Neural crest cell (in vitro differentiated cells): ENCODE results near the gene OASL. TPM values are rescaled to one million over a fixed set of nuclear protein-coding genes. Genes with fewer than 3 reads are reported as not detected.

Source experiments
- DNase-seq: peaks from one replicate; pipeline ENCODE4 v3.0.0; 2021; ENCODE audit warnings: low read depth, mixed read lengths, low spot score
- H3K27ac Mint-ChIP-seq: one replicate; pipeline ENCODE4 v1.8.0; 2021; ENCODE audit warnings: mild to moderate bottlenecking, mixed read lengths; ENCODE audit not compliant: unreplicated experiment
- H3K27me3 Mint-ChIP-seq: 2 replicates; pipeline ENCODE4 v1.8.0; 2021; ENCODE audit warnings: low read depth, mild to moderate bottlenecking, mixed read lengths
- H3K36me3 Mint-ChIP-seq: 2 replicates; pipeline ENCODE4 v1.8.0; 2021; ENCODE audit warnings: low read depth, mild to moderate bottlenecking, mixed read lengths
- H3K4me1 Mint-ChIP-seq: 2 replicates; pipeline ENCODE4 v1.8.0; 2021; ENCODE audit warnings: mixed read lengths
- H3K4me3 Mint-ChIP-seq: one replicate; pipeline ENCODE4 v1.8.0; 2021; ENCODE audit warnings: mild to moderate bottlenecking, mixed read lengths
- H3K9me3 Mint-ChIP-seq: 2 replicates; pipeline ENCODE4 v1.8.0; 2021; ENCODE audit warnings: mixed read lengths
- long read RNA-seq: library from polyadenylated mRNA; unstranded; transcript quantifications from one replicate; pipeline ENCODE4 v2.0.0, GENCODE V29; 2020
- total RNA-seq: library from RNA; stranded (reverse); gene quantifications from 2 replicates; pipeline ENCODE4 v1.2.1, GENCODE V29; 2021
- TF ChIP-seq, protein P1 (sequence below): fragments of 200-600 bp; sonication (generic); conservative IDR thresholded peaks from 2 replicates; pipeline ENCODE4 v1.5.0; 2021; ENCODE audit warnings: antibody characterized with exemption, mild to moderate bottlenecking

The OASL gene, protein sequence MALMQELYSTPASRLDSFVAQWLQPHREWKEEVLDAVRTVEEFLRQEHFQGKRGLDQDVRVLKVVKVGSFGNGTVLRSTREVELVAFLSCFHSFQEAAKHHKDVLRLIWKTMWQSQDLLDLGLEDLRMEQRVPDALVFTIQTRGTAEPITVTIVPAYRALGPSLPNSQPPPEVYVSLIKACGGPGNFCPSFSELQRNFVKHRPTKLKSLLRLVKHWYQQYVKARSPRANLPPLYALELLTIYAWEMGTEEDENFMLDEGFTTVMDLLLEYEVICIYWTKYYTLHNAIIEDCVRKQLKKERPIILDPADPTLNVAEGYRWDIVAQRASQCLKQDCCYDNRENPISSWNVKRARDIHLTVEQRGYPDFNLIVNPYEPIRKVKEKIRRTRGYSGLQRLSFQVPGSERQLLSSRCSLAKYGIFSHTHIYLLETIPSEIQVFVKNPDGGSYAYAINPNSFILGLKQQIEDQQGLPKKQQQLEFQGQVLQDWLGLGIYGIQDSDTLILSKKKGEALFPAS
- not detected in 2 replicates for total RNA-seq
- long read RNA-seq = 0 reads

DNA sequence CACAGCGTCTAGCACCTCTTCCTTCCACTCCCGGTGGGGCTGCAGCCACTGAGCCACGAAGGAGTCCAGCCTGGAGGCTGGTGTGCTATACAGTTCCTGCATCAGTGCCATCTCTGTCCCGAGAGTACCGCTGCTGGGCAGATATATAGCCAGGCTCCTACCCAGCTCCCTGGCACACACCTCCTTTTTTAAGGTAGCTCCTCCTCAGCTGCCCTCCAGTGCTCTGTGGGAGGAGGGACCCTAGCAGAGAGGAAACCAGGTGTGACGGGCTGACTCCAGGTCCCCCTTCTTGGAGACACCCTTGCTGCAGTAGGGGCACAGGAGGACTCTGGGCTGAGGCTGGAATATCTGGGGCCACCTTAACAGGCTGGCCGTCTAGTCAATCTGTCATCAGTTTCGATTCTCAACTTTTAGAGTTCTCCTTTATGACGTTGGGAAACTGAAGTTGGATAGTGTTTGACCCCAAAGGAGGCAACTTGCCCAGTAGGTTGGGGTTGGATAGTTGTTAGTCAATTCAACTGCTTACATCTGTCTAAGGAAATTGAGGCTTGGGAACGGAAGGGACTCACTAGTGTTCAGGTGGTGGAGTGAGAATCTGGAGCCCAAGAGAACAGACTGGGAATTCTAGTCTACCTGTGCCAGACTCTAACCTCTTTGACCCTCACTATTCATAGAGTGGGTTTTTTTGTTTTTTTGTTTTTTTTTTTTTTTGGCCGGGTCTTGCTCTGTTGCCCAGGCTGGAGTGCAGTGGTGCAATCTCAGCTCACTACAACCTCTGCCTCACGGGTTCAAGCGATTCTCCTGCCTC lies at the start of gene OASL:
OASL (minus strand) TSS at position 386 of the 808 bp plus-strand sequence; CDS start at position 111, 275 bp downstream.
- Mint-ChIP-seq H3K36me3 (no peaks in the 10 kb centered on the region), H3K9me3 (no peaks in the 10 kb centered on the region), H3K4me1 (no peaks in the 10 kb centered on the region), H3K4me3 (no peak within 1 kb of the TSS), H3K27ac (no peak within 1 kb of the TSS), H3K27me3 (peaks cover 56% of the 10 kb centered on the region)
- no peak for DNase-seq
- TF ChIP-seq, protein P1, sequence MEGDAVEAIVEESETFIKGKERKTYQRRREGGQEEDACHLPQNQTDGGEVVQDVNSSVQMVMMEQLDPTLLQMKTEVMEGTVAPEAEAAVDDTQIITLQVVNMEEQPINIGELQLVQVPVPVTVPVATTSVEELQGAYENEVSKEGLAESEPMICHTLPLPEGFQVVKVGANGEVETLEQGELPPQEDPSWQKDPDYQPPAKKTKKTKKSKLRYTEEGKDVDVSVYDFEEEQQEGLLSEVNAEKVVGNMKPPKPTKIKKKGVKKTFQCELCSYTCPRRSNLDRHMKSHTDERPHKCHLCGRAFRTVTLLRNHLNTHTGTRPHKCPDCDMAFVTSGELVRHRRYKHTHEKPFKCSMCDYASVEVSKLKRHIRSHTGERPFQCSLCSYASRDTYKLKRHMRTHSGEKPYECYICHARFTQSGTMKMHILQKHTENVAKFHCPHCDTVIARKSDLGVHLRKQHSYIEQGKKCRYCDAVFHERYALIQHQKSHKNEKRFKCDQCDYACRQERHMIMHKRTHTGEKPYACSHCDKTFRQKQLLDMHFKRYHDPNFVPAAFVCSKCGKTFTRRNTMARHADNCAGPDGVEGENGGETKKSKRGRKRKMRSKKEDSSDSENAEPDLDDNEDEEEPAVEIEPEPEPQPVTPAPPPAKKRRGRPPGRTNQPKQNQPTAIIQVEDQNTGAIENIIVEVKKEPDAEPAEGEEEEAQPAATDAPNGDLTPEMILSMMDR = no peak

DNA sequence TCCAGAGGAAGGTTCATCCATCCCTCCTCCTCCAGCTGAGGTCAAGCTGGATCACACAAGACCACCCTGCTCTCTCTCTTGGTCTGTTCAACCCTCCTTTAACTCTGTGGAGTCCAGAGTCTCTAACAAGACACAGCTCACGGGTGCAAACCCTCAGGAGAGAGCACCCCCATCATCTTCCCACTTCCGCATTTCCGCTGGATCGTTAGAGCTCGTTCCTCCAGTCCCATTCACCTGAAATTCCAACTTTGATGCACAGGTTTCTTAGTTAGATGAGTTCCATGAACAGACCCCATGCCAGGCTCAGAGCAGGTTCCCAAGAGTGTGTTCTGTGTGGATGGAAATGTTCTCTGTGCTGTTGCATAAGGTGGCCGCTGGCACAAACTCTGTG lies 49.1 kb upstream of the OASL start:
- H3K4me3 Mint-ChIP-seq = no peak overlapping the region
- H3K4me1 Mint-ChIP-seq = peaks cover 7% of the 10 kb centered on the region
- DNase-seq = no peak
- TF ChIP-seq, protein P1 = no peak
- H3K9me3 Mint-ChIP-seq = no peaks in the 10 kb centered on the region
- no peaks in the 10 kb centered on the region for H3K36me3 Mint-ChIP-seq
- no peak overlapping the region for H3K27ac Mint-ChIP-seq
- no peaks in the 10 kb centered on the region for H3K27me3 Mint-ChIP-seq

DNA sequence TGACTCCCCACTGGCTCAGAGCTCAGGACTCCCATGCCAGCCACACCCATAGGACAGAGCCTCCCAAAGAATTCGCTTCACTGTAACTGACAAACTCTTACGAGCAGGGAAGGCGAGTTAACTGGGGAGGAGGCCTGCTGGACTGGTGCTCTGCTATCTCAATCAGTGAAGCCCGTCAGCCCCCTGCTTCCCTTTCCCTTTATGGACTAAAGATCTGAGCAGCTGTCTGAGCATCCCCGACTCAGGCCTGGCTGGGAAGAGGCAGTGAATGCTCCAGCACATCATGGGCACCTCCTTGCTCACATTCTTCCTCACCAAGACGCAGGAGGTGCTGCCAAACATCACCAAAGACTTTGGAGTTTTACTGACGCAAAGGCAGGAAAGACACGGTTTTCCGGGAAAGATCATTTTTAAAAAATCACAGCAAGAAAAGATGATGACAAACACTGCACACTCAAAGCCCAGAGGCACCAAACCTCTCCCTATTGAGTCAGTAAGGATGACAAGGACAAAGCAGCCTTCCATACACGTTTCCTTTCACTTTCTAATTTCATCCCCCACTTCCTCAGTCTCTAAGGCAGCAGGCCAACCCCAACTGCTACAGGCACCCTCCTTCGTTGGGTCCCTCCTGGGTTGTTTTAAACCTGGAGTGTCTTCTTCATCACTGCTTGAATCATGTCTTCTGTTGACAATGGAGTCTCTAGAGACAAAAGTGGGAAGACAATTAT lies 48.6 kb upstream of the OASL start:
- no peaks in the 10 kb centered on the region for H3K27me3 Mint-ChIP-seq
- no peaks in the 10 kb centered on the region for H3K9me3 Mint-ChIP-seq
- no peaks in the 10 kb centered on the region for H3K36me3 Mint-ChIP-seq
- H3K27ac Mint-ChIP-seq = no peak overlapping the region
- peaks cover 7% of the 10 kb centered on the region for H3K4me1 Mint-ChIP-seq
- TF ChIP-seq, protein P1 = no peak
- DNase-seq = no peak
- H3K4me3 Mint-ChIP-seq = no peak overlapping the region

DNA sequence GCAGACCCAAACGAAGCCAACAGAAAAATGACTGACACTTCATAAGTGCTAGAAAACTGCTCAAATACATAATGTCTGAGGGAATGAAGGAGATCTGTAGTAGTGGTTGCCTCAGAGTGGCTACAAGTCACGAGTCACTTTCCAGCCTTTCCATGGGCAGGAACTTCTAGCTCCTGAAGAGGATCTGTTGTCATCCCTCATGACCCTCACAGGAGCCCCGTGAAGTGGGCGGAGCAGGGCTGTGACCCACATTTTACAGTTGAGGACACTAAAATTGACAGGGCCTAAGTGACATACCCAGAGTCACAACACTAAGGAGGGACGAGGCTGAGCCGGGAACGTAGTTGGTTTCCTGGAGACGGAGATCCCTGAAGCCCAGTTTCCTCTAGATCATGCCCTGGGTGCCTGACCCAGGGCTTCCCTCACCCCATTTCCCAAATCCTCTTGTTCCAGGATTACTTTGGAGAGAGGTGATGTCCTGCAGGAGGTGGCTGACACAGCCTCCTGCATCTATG lies 47.8 kb upstream of the OASL start:
- Mint-ChIP-seq H3K27me3 (no peaks in the 10 kb centered on the region), H3K36me3 (no peaks in the 10 kb centered on the region), H3K4me1 (peaks cover 7% of the 10 kb centered on the region), H3K9me3 (no peaks in the 10 kb centered on the region), H3K4me3 (no peak overlapping the region), H3K27ac (no peak overlapping the region)
- TF ChIP-seq, protein P1 = no peak
- no peak for DNase-seq
